ENCODE data around the gene SLC35F3.

GRCh38 chr1:234065794-234066447, 161.4 kb downstream of the SLC35F3 start:
- TF ChIP-seq POLR2A (IDR thresholded peaks at IDR 0.05) (no peak), CTCF (IDR thresholded peaks at IDR 0.05) (peak in 2 of 4 experiments; percentile 33 to 50)
